ENCODE measurements around the gene EIF3J.
"Not testable (repeated sequence)": the region's sequence is repeated elsewhere in the genome, so short reads cannot be mapped to it uniquely, and the experiment has no call there.

EIF3J gene

GRCh38 chr15:44542596-44542995 is 5.6 kb downstream of the EIF3J start:
- no peak for DNase-seq (ENCODE audit: low read depth)

- not testable (repeated sequence) for DNase-seq (ENCODE audit: low read depth)
Observed at GRCh38 chr15:44544745-44545144, 7.8 kb downstream of the EIF3J start.

- no peak for DNase-seq (ENCODE audit: low read depth)
Observed at GRCh38 chr15:44545913-44546802, 9.2 kb downstream of the EIF3J start.

GRCh38 chr15:44549152-44549551 is 12.2 kb downstream of the EIF3J start:
- not testable (repeated sequence) for DNase-seq (ENCODE audit: low read depth)

GRCh38 chr15:44550256-44550655 is 13.3 kb downstream of the EIF3J start:
- no peak for DNase-seq (ENCODE audit: low read depth)

GRCh38 chr15:44550734-44551133 is 13.8 kb downstream of the EIF3J start:
- no peak for DNase-seq (ENCODE audit: low read depth)

GRCh38 chr15:44554934-44555723 is 18.2 kb downstream of the EIF3J start:
- no peak for DNase-seq (ENCODE audit: low read depth)

GRCh38 chr15:44560926-44561325 is 24.0 kb downstream of the EIF3J start:
- not testable (repeated sequence) for DNase-seq (ENCODE audit: low read depth)

GRCh38 chr15:44565387-44566154 is 28.6 kb downstream of the EIF3J start:
- DNase-seq (ENCODE audit: low read depth) = no peak

- DNase-seq (ENCODE audit: low read depth) = no peak
Observed at GRCh38 chr15:44566155-44566540, 29.2 kb downstream of the EIF3J start.

GRCh38 chr15:44568338-44568737 is 31.4 kb downstream of the EIF3J start:
- no peak for DNase-seq (ENCODE audit: low read depth)

- no peak for DNase-seq (ENCODE audit: low read depth)
Observed at GRCh38 chr15:44569316-44569715, 32.4 kb downstream of the EIF3J start.

- DNase-seq (ENCODE audit: low read depth) = no peak
Observed at GRCh38 chr15:44570361-44570760, 33.4 kb downstream of the EIF3J start.

GRCh38 chr15:44573386-44573785 is 36.4 kb downstream of the EIF3J start:
- no peak for DNase-seq (ENCODE audit: low read depth)

GRCh38 chr15:44574734-44575133 is 37.8 kb downstream of the EIF3J start:
- no peak for DNase-seq (ENCODE audit: low read depth)

GRCh38 chr15:44580105-44580504 is 43.2 kb downstream of the EIF3J start:
- no peak for DNase-seq (ENCODE audit: low read depth)

GRCh38 chr15:44584162-44584749 is 47.3 kb downstream of the EIF3J start:
- peak; percentile 23 for DNase-seq (ENCODE audit: low read depth)

GRCh38 chr15:44585633-44586032 is 48.7 kb downstream of the EIF3J start:
- no peak for DNase-seq (ENCODE audit: low read depth)

GRCh38 chr15:44588541-44588940 is 51.6 kb downstream of the EIF3J start:
- no peak for DNase-seq (ENCODE audit: low read depth)

- no peak for DNase-seq (ENCODE audit: low read depth)
Observed at GRCh38 chr15:44591326-44591725, 54.4 kb downstream of the EIF3J start.

GRCh38 chr15:44593042-44593736 is 56.2 kb downstream of the EIF3J start:
- DNase-seq (ENCODE audit: low read depth) = no peak

Measured in stimulated activated CD8-positive, alpha-beta memory T cell treated with anti-CD3 and anti-CD28 coated beads, Interleukin-12 subunit alpha, Interleukin-12 subunit beta, amount 100 ng/mL, for 1 hour (primary cell).